NCI-H510A (cell line): ENCODE results near the gene ALDH16A1.

Experiments used
- DNase-seq: peaks from one replicate; lab custom pipeline; 2025; lab: John Stamatoyannopoulos, UW

ALDH16A1 gene

DNA sequence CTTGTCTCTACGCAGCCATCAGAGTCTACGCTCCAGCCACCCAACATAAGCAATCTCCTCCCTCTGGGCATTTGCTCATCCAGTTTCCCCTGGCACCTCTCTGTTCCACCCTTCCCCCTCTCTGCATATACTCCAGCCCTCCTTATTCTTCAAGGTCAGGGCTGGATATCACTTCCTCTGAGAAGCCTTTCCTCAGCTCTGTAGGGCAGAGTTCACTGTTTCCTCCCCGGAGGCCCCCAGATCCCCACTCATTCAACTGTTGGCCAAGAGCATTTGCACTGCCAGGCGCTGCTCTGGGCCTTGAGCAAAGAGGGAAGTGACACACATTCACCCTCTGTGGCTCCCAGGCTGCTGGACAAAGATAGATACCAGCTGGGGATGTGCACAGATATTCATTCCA, 62.7 kb downstream of the ALDH16A1 start:
- no peak for DNase-seq

DNA sequence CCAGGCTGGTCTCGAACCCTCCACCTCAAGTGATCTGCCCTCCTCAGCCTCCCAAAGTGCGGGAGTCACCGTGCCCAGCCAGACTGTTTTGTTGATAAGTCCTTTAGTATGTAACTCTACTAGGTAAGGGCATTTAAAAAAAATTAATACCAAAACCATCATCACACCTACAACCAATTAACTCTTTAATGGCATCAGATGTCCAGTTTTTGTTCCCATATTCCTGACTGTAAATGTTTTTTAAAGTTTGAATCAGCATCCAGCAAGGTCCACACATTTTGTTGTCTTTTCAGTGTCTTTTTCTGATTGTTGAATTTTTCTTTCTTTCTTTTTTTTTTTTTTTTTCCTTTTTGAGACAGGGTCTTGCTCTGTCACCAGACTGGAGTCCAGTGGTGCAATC, 65.0 kb downstream of the ALDH16A1 start:
- no peak for DNase-seq
